Prostate gland (tissue), 2 donors: ENCODE data around the gene APLNR.

Experiments used
- POLR2A ChIP-seq: fragments of 450-650 bp; IDR thresholded peaks from one replicate; pipeline ENCODE4 v1.6.1; 2016; ENCODE audit warnings: antibody characterized with exemption, mild to moderate bottlenecking
- TF ChIP-seq, protein P1 (sequence below), 4 experiments: fragments of 200-600 bp in 2 of 4; fragments of 450-650 bp in 2 of 4; sonication (generic) in 2 of 4; IDR thresholded peaks; 1 replicate in 3 of 4; 2 replicates in 1 of 4; pipeline ENCODE4 v1.5.1; 2016 to 2019; ENCODE audit warnings: antibody characterized with exemption in 4 of 4, mild to moderate bottlenecking in 2 of 4, moderate library complexity in 2 of 4

DNA sequence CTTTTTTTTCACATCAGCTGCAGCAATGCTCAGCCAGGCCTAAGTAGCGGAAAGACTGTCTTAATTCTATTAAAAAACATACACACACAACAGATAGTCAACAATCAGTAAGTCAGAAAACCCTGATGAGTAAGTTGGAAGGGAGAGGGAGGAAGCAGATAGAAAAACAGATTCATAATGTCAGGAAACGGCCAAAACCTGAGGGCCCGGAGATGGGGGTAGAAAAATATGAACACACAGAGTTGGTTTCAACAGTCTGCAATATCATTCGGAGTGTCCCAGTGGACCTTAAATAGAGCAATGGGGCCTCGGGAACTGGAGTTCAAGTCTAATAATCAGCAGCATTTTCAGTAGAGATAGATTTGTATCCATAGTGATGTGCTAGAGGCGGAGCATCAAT lies 40.5 kb downstream of the APLNR start:
- TF ChIP-seq, protein P1, sequence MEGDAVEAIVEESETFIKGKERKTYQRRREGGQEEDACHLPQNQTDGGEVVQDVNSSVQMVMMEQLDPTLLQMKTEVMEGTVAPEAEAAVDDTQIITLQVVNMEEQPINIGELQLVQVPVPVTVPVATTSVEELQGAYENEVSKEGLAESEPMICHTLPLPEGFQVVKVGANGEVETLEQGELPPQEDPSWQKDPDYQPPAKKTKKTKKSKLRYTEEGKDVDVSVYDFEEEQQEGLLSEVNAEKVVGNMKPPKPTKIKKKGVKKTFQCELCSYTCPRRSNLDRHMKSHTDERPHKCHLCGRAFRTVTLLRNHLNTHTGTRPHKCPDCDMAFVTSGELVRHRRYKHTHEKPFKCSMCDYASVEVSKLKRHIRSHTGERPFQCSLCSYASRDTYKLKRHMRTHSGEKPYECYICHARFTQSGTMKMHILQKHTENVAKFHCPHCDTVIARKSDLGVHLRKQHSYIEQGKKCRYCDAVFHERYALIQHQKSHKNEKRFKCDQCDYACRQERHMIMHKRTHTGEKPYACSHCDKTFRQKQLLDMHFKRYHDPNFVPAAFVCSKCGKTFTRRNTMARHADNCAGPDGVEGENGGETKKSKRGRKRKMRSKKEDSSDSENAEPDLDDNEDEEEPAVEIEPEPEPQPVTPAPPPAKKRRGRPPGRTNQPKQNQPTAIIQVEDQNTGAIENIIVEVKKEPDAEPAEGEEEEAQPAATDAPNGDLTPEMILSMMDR (IDR thresholded peaks at IDR 0.05): no peak
- no peak for TF ChIP-seq POLR2A
